Measurements from ENCODE around the gene PRKCA. TPM values are rescaled to one million over a fixed set of nuclear protein-coding genes. Genes with fewer than 3 reads are reported as not detected.

PRKCA gene
- total and polyA plus RNA-seq, 2 donors from 2014 or later = 8.0 to 50.8 TPM

DNA sequence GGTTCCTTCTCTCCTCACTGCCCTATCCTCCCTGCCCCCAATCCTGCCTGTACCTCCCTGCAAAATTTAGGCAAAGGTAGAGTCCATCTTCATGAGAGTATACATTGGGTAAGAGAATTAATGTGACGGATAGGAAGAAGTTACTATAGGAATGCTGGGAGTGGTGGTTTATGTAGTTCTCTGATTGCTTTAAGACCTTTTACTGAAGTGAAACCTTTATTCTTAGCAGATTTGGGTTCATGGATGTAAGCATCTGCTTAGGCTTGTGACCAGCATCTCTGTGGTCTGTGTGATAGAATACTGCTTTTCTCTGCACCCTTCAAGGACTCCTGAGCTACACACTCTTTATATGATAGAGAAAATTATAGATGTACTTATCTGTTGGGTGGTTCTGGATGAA is 127.3 kb downstream of the PRKCA start:
- Histone ChIP-seq H3K36me3 (ENCODE audit: control insufficient read depth in 2 of 3, insufficient read depth in 3 of 3, low read length in 3 of 3) (no peaks in the 10 kb centered on the region), H3K4me1 (ENCODE audit: control insufficient read depth in 2 of 3, insufficient read depth in 2 of 3, low read depth in 1 of 3, low read length in 3 of 3) (peaks cover 0 to 8% (median 4%) of the 10 kb centered on the region in 3 donors), H3K27ac (ENCODE audit: low read depth in 2 of 2, low read length in 2 of 2) (no peak overlapping the region), H3K27me3 (ENCODE audit: control insufficient read depth, insufficient read depth, low read length) (no peaks in the 10 kb centered on the region), H3K9me3 (ENCODE audit: control insufficient read depth in 2 of 3, insufficient read depth in 1 of 3, low read length in 3 of 3) (peaks cover 0 to 3% (median 0%) of the 10 kb centered on the region in 3 donors), H3K9ac (ENCODE audit: low read length in 3 of 3) (no peak overlapping the region), H3K4me3 (ENCODE audit: low read length in 3 of 3) (no peak overlapping the region)
- intact Hi-C loops (cut with DNase I) = no loop called here
- TF ChIP-seq, protein P1, sequence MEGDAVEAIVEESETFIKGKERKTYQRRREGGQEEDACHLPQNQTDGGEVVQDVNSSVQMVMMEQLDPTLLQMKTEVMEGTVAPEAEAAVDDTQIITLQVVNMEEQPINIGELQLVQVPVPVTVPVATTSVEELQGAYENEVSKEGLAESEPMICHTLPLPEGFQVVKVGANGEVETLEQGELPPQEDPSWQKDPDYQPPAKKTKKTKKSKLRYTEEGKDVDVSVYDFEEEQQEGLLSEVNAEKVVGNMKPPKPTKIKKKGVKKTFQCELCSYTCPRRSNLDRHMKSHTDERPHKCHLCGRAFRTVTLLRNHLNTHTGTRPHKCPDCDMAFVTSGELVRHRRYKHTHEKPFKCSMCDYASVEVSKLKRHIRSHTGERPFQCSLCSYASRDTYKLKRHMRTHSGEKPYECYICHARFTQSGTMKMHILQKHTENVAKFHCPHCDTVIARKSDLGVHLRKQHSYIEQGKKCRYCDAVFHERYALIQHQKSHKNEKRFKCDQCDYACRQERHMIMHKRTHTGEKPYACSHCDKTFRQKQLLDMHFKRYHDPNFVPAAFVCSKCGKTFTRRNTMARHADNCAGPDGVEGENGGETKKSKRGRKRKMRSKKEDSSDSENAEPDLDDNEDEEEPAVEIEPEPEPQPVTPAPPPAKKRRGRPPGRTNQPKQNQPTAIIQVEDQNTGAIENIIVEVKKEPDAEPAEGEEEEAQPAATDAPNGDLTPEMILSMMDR (IDR thresholded peaks at IDR 0.05; ENCODE audit: borderline replicate concordance, extremely low read depth, insufficient read depth) = no peak
- DNase-seq = no peak
- no peak for FAIRE-seq

DNA sequence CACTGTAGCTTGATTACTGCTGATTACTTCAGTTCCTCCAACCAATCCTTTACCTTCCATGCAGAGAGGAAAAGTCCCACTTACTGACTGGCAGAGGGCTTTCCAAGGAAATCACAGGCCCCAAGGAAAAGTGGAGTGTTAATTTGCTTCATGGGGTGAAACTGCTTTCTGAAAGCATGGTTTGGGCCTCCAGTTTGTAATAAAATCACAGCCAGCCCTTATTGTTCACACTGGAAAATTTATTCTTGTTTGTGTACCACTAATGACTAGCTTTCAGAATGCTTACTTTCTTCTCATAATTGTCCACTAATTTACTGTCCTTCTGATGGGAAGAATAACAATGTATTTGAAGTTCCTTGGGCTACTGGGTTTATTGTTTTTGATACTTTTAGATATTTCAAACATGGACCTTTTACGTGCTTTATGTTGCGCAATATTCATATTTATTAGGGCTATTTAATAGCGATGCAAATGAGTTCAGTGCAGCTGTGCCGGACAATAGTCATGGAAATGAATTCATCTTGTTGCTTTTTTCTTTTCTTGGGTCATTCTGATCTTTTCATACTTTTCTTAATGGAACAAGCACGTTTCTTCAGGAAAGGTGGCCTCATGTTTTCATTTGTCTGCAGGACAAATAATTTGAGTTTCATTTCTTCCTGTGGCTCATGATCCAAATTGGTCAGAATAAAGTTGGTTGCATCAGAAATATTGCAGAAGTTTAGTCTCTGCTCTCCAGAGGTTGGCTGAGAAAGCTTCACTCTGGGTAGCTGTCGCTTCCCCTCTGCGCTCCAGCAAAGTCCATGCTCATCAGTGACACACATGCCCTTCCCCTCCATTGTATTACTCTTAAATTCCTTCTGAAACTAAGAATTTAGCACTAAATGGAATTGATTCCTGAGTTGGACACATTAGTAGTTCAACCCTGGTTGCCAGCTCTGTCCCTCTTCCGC is 128.7 kb downstream of the PRKCA start:
- no peak for DNase-seq
- H3K27ac ChIP-seq (ENCODE audit: low read depth in 2 of 2, low read length in 2 of 2) = no peak overlapping the region

DNA sequence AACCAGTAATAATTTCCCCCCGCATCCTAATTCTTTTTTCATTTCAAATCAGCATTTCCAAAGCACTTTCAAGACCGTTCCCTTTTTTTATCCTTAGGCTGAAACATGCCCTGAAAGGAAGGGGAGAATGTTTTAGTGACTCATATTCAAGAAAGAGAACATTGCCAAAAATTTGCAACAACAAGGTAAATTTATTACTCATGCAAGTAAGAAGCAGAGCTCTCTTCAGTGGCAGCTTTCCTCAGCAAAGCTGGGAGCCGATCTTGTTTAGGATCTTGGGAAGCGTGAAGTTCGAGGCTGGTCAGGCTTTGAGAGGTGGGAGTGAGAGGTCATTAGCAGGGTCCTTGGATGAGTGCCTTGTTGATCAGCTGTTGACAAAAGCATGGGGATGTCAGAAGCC is 129.5 kb downstream of the PRKCA start:
- Histone ChIP-seq H3K27ac (ENCODE audit: low read depth in 2 of 2, low read length in 2 of 2) (no peak overlapping the region), H3K9ac (ENCODE audit: low read length in 3 of 3) (no peak overlapping the region), H3K4me1 (ENCODE audit: control insufficient read depth in 2 of 3, insufficient read depth in 2 of 3, low read depth in 1 of 3, low read length in 3 of 3) (peaks cover 0 to 8% (median 4%) of the 10 kb centered on the region in 3 donors), H3K4me3 (ENCODE audit: low read length in 3 of 3) (no peak overlapping the region), H3K9me3 (ENCODE audit: control insufficient read depth in 2 of 3, insufficient read depth in 1 of 3, low read length in 3 of 3) (no peaks in the 10 kb centered on the region), H3K27me3 (ENCODE audit: control insufficient read depth, insufficient read depth, low read length) (no peaks in the 10 kb centered on the region), H3K36me3 (ENCODE audit: control insufficient read depth in 2 of 3, insufficient read depth in 3 of 3, low read length in 3 of 3) (no peaks in the 10 kb centered on the region)
- DNase-seq (peak in 1 of 5 donors; percentile 42), FAIRE-seq (no peak)
- intact Hi-C loops (cut with DNase I) = no loop called here
- TF ChIP-seq, protein P1 (IDR thresholded peaks at IDR 0.05; ENCODE audit: borderline replicate concordance, extremely low read depth, insufficient read depth) = no peak

More for the DNA sequence above, 128.7 kb downstream of the PRKCA start:
- Histone ChIP-seq H3K4me1 (ENCODE audit: control insufficient read depth in 2 of 3, insufficient read depth in 2 of 3, low read depth in 1 of 3, low read length in 3 of 3) (peaks cover 0 to 8% (median 4%) of the 10 kb centered on the region in 3 donors), H3K36me3 (ENCODE audit: control insufficient read depth in 2 of 3, insufficient read depth in 3 of 3, low read length in 3 of 3) (no peaks in the 10 kb centered on the region), H3K9ac (ENCODE audit: low read length in 3 of 3) (no peak overlapping the region), H3K4me3 (ENCODE audit: low read length in 3 of 3) (no peak overlapping the region), H3K27me3 (ENCODE audit: control insufficient read depth, insufficient read depth, low read length) (no peaks in the 10 kb centered on the region), H3K9me3 (ENCODE audit: control insufficient read depth in 2 of 3, insufficient read depth in 1 of 3, low read length in 3 of 3) (peaks cover 0 to 3% (median 0%) of the 10 kb centered on the region in 3 donors)
- intact Hi-C loops (cut with DNase I) = no loop called here
- TF ChIP-seq, protein P1 (IDR thresholded peaks at IDR 0.05; ENCODE audit: borderline replicate concordance, extremely low read depth, insufficient read depth) = no peak
- FAIRE-seq = no peak
